Activated CD4-positive, alpha-beta T cell treated with anti-CD3 and anti-CD28 coated beads, Interleukin-2, amount 50 U/mL, for 24 hours (primary cell): ENCODE measurements around the gene MRE11.

Experiments
- DNase-seq, 2 donors: peaks; one replicate each; pipeline ENCODE4 v3.0.0-alpha.2; 2020; ENCODE audit warnings: low read depth in 1 of 2, low spot score in 1 of 2

Gene MRE11

GRCh38 chr11:94493281-94494125, at the start of gene MRE11, which contains the start of gene ANKRD49:
Gene MRE11, minus strand, starts transcription at chr11:94493844. Its CDS starts 1,043 bp downstream, at chr11:94492801.
Gene ANKRD49, plus strand, starts transcription at chr11:94493984. Its CDS starts 2,710 bp downstream, at chr11:94496694.
- peak; percentile 90 to 95 for DNase-seq

- DNase-seq, result no peak
Measured at GRCh38 chr11:94539420-94539819, 45.8 kb upstream of the MRE11 start.

GRCh38 chr11:94537031-94537600, 43.5 kb upstream of the MRE11 start:
- no peak for DNase-seq

GRCh38 chr11:94536386-94536785, 42.7 kb upstream of the MRE11 start:
- no peak for DNase-seq

- DNase-seq, result no peak
Measured at GRCh38 chr11:94533696-94534630, 40.3 kb upstream of the MRE11 start.

- DNase-seq, result no peak
Measured at GRCh38 chr11:94533206-94533605, 39.6 kb upstream of the MRE11 start.

GRCh38 chr11:94532211-94532610, 38.6 kb upstream of the MRE11 start:
- no peak for DNase-seq

- no peak for DNase-seq
Measured at GRCh38 chr11:94528551-94528950, 34.9 kb upstream of the MRE11 start.

- DNase-seq, result no peak
Measured at GRCh38 chr11:94526645-94527438, 33.2 kb upstream of the MRE11 start.

GRCh38 chr11:94525546-94526324, 32.1 kb upstream of the MRE11 start:
- DNase-seq, result no peak

GRCh38 chr11:94524341-94524740, 30.7 kb upstream of the MRE11 start:
- no peak for DNase-seq

GRCh38 chr11:94521684-94522083, 28.0 kb upstream of the MRE11 start:
- no peak for DNase-seq

- no peak for DNase-seq
Measured at GRCh38 chr11:94519478-94520084, 25.9 kb upstream of the MRE11 start.

- no peak for DNase-seq
Measured at GRCh38 chr11:94518300-94518699, 24.7 kb upstream of the MRE11 start.

- DNase-seq, result no peak
Measured at GRCh38 chr11:94516725-94517124, 23.1 kb upstream of the MRE11 start.

- DNase-seq, result no peak
Measured at GRCh38 chr11:94515398-94515797, 21.8 kb upstream of the MRE11 start.

- no peak for DNase-seq
Measured at GRCh38 chr11:94513091-94513490, 19.4 kb upstream of the MRE11 start.

- DNase-seq, result peak; percentile 6 to 27
Measured at GRCh38 chr11:94511932-94512781, 18.5 kb upstream of the MRE11 start, which contains the start of gene C11orf97. Gene C11orf97, plus strand, starts transcription at chr11:94512461. Its CDS starts 68 bp downstream, at chr11:94512529.
